HG02885 (cell line): ENCODE data around the gene LRFN3.
"Not testable (repeated sequence)": the region's sequence is repeated elsewhere in the genome, so short reads cannot be mapped to it uniquely, and the experiment has no call there.

ENCODE experiments used
- ATAC-seq: cut with Tn5 transposase; IDR thresholded peaks from one replicate; pipeline ENCODE4 v1.9.1; 2021; ENCODE audit warnings: mild to moderate bottlenecking; ENCODE audit not compliant: unreplicated experiment, poor library complexity

The LRFN3 gene

GRCh38 chr19:35935911-35936737 is at the start of gene LRFN3:
Gene LRFN3 (plus strand): TSS chr19:35936374. CDS start chr19:35939426, 3,052 bp downstream.
- no peak for ATAC-seq

GRCh38 chr19:35887197-35887596 is 49.0 kb upstream of the LRFN3 start:
- ATAC-seq: no peak

GRCh38 chr19:35888398-35888797 is 47.8 kb upstream of the LRFN3 start:
- ATAC-seq: no peak

- ATAC-seq: no peak
Measured at GRCh38 chr19:35889370-35890112, 46.6 kb upstream of the LRFN3 start.

GRCh38 chr19:35890113-35890650 is 46.0 kb upstream of the LRFN3 start:
- no peak for ATAC-seq

- ATAC-seq: not testable (repeated sequence)
Measured at GRCh38 chr19:35891819-35892218, 44.4 kb upstream of the LRFN3 start.

- no peak for ATAC-seq
Measured at GRCh38 chr19:35894342-35894741, 41.8 kb upstream of the LRFN3 start.

- no peak for ATAC-seq
Measured at GRCh38 chr19:35895911-35896642, 40.1 kb upstream of the LRFN3 start.

- ATAC-seq: no peak
Measured at GRCh38 chr19:35896643-35897040, 39.5 kb upstream of the LRFN3 start.

- ATAC-seq: no peak
Measured at GRCh38 chr19:35897706-35898451, 38.3 kb upstream of the LRFN3 start.

GRCh38 chr19:35898499-35898809 is 37.7 kb upstream of the LRFN3 start:
- ATAC-seq: no peak

- peak; percentile 57 for ATAC-seq
Measured at GRCh38 chr19:35899547-35900214, 36.5 kb upstream of the LRFN3 start.

- ATAC-seq: no peak
Measured at GRCh38 chr19:35901055-35901644, 35.0 kb upstream of the LRFN3 start.

- ATAC-seq: no peak
Measured at GRCh38 chr19:35901854-35902661, 34.1 kb upstream of the LRFN3 start, which contains the start of gene HCST. Gene HCST (plus strand): TSS chr19:35902529. CDS start chr19:35902594, 65 bp downstream.

- ATAC-seq: no peak
Measured at GRCh38 chr19:35902870-35903475, 33.2 kb upstream of the LRFN3 start.

GRCh38 chr19:35903550-35904179 is 32.5 kb upstream of the LRFN3 start:
- ATAC-seq: peak; percentile 44

- no peak for ATAC-seq
Measured at GRCh38 chr19:35904311-35905068, 31.7 kb upstream of the LRFN3 start.
